Mucosa of rectum (tissue), 2 donors: Measurements from ENCODE around the gene TMCO4.
"Not testable (repeated sequence)": the region's sequence is repeated elsewhere in the genome, so short reads cannot be mapped to it uniquely, and the experiment has no call there.

ENCODE experiments used
- H3K27ac ChIP-seq, 2 donors: one replicate each; pipeline ENCODE4 v1.7.0; 2013; ENCODE audit warnings: inconsistent platforms in 2 of 2, low read depth in 2 of 2, low read length in 2 of 2
- H3K27me3 ChIP-seq, 2 donors: one replicate each; pipeline ENCODE4 v1.7.0; 2013; ENCODE audit warnings: low read length in 2 of 2; ENCODE audit not compliant: control insufficient read depth in 2 of 2, insufficient read depth in 2 of 2
- H3K36me3 ChIP-seq, 2 donors: one replicate each; pipeline ENCODE4 v1.7.0; 2013; ENCODE audit warnings: low read length in 2 of 2; ENCODE audit not compliant: control insufficient read depth in 2 of 2, insufficient read depth in 2 of 2
- H3K4me1 ChIP-seq, 2 donors: one replicate each; pipeline ENCODE4 v1.7.0; 2013; ENCODE audit warnings: low read length in 2 of 2, mild to moderate bottlenecking in 1 of 2; ENCODE audit not compliant: control insufficient read depth in 2 of 2, insufficient read depth in 2 of 2
- H3K4me3 ChIP-seq, 2 donors: one replicate each; pipeline ENCODE4 v1.7.0; 2013; ENCODE audit warnings: low read length in 2 of 2
- H3K9ac ChIP-seq, 2 donors: one replicate each; pipeline ENCODE4 v1.7.0; 2013; ENCODE audit warnings: low read length in 2 of 2, low read depth in 1 of 2, mild to moderate bottlenecking in 1 of 2
- H3K9me3 ChIP-seq, 2 donors: one replicate each; pipeline ENCODE4 v1.7.0; 2013; ENCODE audit warnings: low read length in 2 of 2; ENCODE audit not compliant: control insufficient read depth in 2 of 2
- donor health status: healthy.
- donor health status: Normal muscosa, but diverticular disease.

TMCO4 gene

GRCh38 chr1:19799230-19800075 is at the start of gene TMCO4:
Gene TMCO4 (minus strand): TSS chr1:19799916. CDS start chr1:19780758, 19,158 bp downstream.
- H3K36me3 ChIP-seq, result no peaks in the 10 kb centered on the region
- peaks cover 5 to 17% of the 10 kb centered on the region in 2 donors for H3K4me1 ChIP-seq
- peak within 1 kb of the TSS; percentile 74 to 78 for H3K4me3 ChIP-seq
- H3K9me3 ChIP-seq, result no peaks in the 10 kb centered on the region
- peak within 1 kb of the TSS; percentile 84 to 92 for H3K9ac ChIP-seq
- peak within 1 kb of the TSS; percentile 95 to 96 for H3K27ac ChIP-seq
- no peaks in the 10 kb centered on the region for H3K27me3 ChIP-seq

GRCh38 chr1:19849307-19849706 is 49.6 kb upstream of the TMCO4 start:
- not testable (repeated sequence) for H3K27me3 ChIP-seq, H3K9ac ChIP-seq, H3K9me3 ChIP-seq, H3K4me3 ChIP-seq, H3K27ac ChIP-seq, H3K36me3 ChIP-seq
- peaks cover 17 to 30% of the 10 kb centered on the region in 2 donors for H3K4me1 ChIP-seq

DNA sequence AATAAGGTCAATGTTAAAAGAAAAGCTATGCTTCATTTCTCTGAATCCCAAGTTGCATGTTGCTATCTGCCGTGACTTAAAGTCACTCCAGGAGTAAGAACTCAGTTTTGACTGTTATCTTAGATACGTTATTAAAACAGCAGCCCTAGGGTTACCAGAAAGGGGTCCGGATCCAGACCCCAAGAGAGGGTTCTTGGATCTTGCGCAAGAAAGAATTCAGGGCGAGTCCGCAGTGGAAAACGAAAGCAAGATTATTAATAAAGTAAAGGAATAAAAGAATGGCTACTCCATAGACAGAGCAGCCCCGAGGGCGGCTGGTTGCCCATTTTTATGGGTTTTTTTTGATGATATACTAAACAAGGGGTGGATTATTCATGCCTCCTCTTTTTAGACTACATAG is 47.6 kb upstream of the TMCO4 start:
- H3K27ac ChIP-seq, result peak overlapping the region; percentile 87 to 88

DNA sequence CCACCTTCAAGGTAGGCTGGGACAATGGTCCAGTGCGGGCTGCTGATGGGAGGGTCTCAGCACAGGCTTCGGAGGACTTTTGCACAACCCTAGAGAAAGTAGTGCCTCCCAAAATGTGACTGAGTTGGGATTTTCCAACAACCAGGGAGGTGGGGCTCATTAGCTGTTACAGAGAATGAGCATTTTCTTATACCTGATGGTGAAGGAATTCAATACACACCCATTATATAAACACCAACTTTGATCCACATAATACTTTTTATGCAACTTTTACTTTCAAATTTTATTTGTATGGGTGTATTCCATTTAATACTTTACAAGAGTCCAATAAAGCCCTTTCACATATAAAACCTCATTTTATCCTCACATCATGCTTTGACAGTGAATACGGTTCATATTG is 46.6 kb upstream of the TMCO4 start:
- Histone ChIP-seq H3K4me3 (no peak overlapping the region), H3K9ac (peak overlapping the region in 1 of 2 donors; percentile 57), H3K27me3 (no peaks in the 10 kb centered on the region), H3K9me3 (no peaks in the 10 kb centered on the region), H3K27ac (peak overlapping the region; percentile 87 to 91), H3K4me1 (peaks cover 17 to 30% of the 10 kb centered on the region in 2 donors), H3K36me3 (no peaks in the 10 kb centered on the region)

More for the DNA sequence above, 47.6 kb upstream of the TMCO4 start:
- not testable (repeated sequence) for H3K36me3 ChIP-seq, H3K9me3 ChIP-seq, H3K9ac ChIP-seq, H3K27me3 ChIP-seq, H3K4me3 ChIP-seq
- H3K4me1 ChIP-seq, result peaks cover 17 to 30% of the 10 kb centered on the region in 2 donors

- Histone ChIP-seq H3K9me3 (no peaks in the 10 kb centered on the region), H3K4me3 (no peak overlapping the region), H3K36me3 (no peaks in the 10 kb centered on the region), H3K4me1 (peaks cover 17 to 30% of the 10 kb centered on the region in 2 donors), H3K27me3 (no peaks in the 10 kb centered on the region), H3K27ac (peak overlapping the region; percentile 79 to 91), H3K9ac (peak overlapping the region in 1 of 2 donors; percentile 27)
Observed at GRCh38 chr1:19845555-19845954, 45.8 kb upstream of the TMCO4 start.

DNA sequence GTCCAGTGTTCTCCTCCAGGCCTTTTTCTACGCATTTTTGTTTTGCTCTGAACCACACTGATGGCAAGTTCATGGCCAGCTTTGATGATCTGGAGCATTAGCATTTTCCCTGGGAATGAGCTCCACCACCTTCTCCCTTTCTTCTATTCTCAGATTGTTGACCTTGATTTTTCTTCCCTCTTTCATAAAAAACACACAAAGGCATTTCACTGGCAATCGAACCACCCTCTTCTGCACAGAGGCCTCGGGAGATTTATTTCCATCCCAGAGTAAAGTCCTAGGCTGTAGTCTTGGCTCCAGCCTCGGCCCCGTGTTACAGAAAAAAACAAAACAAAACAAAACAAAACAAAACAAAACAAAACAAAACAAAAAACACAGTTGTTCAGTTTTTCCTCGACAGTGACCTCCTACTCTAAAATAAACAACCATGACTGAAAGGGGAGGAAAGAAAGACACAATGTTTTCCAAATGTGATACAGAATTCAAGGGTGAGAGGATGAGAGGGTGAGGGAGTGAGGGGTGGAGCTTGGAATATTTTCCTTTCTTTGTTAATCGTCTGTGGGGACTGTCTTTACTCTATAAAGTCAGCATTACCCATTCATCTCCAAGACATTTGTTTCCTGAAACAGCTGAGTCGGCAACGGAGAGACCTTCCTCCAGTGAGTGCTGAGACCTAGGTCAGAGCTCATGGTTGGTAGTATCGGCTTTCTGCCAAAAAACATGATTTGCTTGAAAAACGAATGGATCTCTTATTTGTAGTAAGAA is 45.2 kb upstream of the TMCO4 start:
- H3K36me3 ChIP-seq, result no peaks in the 10 kb centered on the region
- H3K4me3 ChIP-seq, result no peak overlapping the region
- peak overlapping the region; percentile 79 to 91 for H3K27ac ChIP-seq
- peaks cover 17 to 30% of the 10 kb centered on the region in 2 donors for H3K4me1 ChIP-seq
- H3K27me3 ChIP-seq, result no peaks in the 10 kb centered on the region
- no peaks in the 10 kb centered on the region for H3K9me3 ChIP-seq
- peak overlapping the region in 1 of 2 donors; percentile 25 for H3K9ac ChIP-seq

- Histone ChIP-seq H3K9me3 (no peaks in the 10 kb centered on the region), H3K36me3 (no peaks in the 10 kb centered on the region), H3K4me3 (no peak overlapping the region), H3K4me1 (peaks cover 0 to 7% of the 10 kb centered on the region in 2 donors), H3K27ac (no peak overlapping the region), H3K9ac (no peak overlapping the region), H3K27me3 (no peaks in the 10 kb centered on the region)
Observed at GRCh38 chr1:19840228-19840627, 40.5 kb upstream of the TMCO4 start.

DNA sequence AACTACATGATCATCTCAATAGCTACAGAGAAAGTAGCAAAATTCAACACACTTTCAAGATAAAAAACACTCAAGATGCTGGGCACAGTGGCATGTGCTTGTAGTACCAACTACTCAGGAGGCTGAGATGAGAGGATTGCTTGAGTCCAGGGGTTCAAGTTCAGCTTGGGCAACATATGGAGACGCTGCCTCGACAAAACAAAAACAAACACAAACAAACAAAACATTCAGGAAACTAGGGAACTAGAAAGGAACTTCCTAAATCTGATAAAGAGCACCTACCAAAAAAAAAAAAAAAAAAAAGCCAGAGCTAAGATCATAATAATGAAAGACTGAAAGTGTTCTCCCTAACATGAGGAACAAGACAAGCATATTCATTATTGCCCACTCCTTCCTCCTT is 38.1 kb upstream of the TMCO4 start:
- H3K4me1 ChIP-seq, result no peaks in the 10 kb centered on the region
- H3K27ac ChIP-seq, result no peak overlapping the region
- H3K4me3 ChIP-seq, result no peak overlapping the region
- H3K9me3 ChIP-seq, result no peaks in the 10 kb centered on the region
- H3K36me3 ChIP-seq, result no peaks in the 10 kb centered on the region
- no peak overlapping the region for H3K9ac ChIP-seq
- no peaks in the 10 kb centered on the region for H3K27me3 ChIP-seq

- peaks cover 0 to 2% of the 10 kb centered on the region in 2 donors for H3K27me3 ChIP-seq
- H3K36me3 ChIP-seq, result no peaks in the 10 kb centered on the region
- no peak overlapping the region for H3K9ac ChIP-seq
- no peak overlapping the region for H3K4me3 ChIP-seq
- H3K4me1 ChIP-seq, result no peaks in the 10 kb centered on the region
- no peak overlapping the region for H3K27ac ChIP-seq
- H3K9me3 ChIP-seq, result no peaks in the 10 kb centered on the region
Observed at GRCh38 chr1:19835578-19835977, 35.9 kb upstream of the TMCO4 start.

GRCh38 chr1:19831441-19831840 is 31.7 kb upstream of the TMCO4 start:
- Histone ChIP-seq H3K9ac (no peak overlapping the region), H3K36me3 (no peaks in the 10 kb centered on the region), H3K27me3 (peaks cover 0 to 2% of the 10 kb centered on the region in 2 donors), H3K4me1 (no peaks in the 10 kb centered on the region), H3K9me3 (no peaks in the 10 kb centered on the region), H3K4me3 (no peak overlapping the region), H3K27ac (no peak overlapping the region)
